SK-MEL-5 (cell line): ENCODE data around the gene PTEN. TPM values are rescaled to one million over a fixed set of nuclear protein-coding genes. Genes with fewer than 3 reads are reported as not detected.
"Not testable (repeated sequence)": the region's sequence is repeated elsewhere in the genome, so short reads cannot be mapped to it uniquely, and the experiment has no call there.

ENCODE experiments used
- DNase-seq: peaks from one replicate; pipeline ENCODE4 v3.0.0-alpha.2; 2016; ENCODE audit warnings: low read depth, low spot score
- in situ Hi-C: cut with HindIII; loops from 2 replicates; pipeline ENCODE4 v1.10.0; 2016; ENCODE audit warnings: low sequenced_read_pairs, high pct_unique_total_duplicates, low pct_unique_long_range_greater_than_20kb
- polyA plus RNA-seq, 2 experiments: library from polyadenylated mRNA; depleted of rRNA; stranded (reverse); fragments of >200 nt; gene quantifications; 2 replicates each; pipeline ENCODE4 v1.2.3, GENCODE V29; 2015
- total RNA-seq: library from RNA; depleted of rRNA; stranded (reverse); fragments of >200 nt; shearing (Covaris generic); gene quantifications from 2 replicates; pipeline ENCODE4 v1.2.3, GENCODE V29; 2014; rRNA removed

PTEN gene
- total RNA-seq = 52.4 and 55.5 TPM in 2 replicates
- polyA plus RNA-seq (2015; cell fraction: cytosol; rRNA removed) = 14.4 and 17.8 TPM in 2 replicates
- polyA plus RNA-seq (2015; cell fraction: nucleus; rRNA removed) = 16.4 and 22.6 TPM in 2 replicates

DNA sequence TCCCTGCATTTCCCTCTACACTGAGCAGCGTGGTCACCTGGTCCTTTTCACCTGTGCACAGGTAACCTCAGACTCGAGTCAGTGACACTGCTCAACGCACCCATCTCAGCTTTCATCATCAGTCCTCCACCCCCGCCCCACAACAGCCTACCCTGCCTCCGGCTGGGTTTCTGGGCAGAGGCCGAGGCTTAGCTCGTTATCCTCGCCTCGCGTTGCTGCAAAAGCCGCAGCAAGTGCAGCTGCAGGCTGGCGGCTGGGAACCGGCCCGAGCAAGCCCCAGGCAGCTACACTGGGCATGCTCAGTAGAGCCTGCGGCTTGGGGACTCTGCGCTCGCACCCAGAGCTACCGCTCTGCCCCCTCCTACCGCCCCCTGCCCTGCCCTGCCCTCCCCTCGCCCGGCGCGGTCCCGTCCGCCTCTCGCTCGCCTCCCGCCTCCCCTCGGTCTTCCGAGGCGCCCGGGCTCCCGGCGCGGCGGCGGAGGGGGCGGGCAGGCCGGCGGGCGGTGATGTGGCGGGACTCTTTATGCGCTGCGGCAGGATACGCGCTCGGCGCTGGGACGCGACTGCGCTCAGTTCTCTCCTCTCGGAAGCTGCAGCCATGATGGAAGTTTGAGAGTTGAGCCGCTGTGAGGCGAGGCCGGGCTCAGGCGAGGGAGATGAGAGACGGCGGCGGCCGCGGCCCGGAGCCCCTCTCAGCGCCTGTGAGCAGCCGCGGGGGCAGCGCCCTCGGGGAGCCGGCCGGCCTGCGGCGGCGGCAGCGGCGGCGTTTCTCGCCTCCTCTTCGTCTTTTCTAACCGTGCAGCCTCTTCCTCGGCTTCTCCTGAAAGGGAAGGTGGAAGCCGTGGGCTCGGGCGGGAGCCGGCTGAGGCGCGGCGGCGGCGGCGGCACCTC is at the start of gene PTEN, which contains the start of gene KLLN:
Gene PTEN (plus strand): TSS at position 573 of the 891 bp plus-strand sequence. CDS start 845 bp downstream, outside the sequence.
Gene KLLN (minus strand): TSS at position 481 of the 891 bp plus-strand sequence. CDS start 1,046 bp downstream, outside the sequence.
- peak; percentile 81 for DNase-seq
- in situ Hi-C loops = loop anchor here (25.0 kb wide), 1 partner anchor 374 kb away; no protein-coding TSS in a partner anchor

- DNase-seq = peak; percentile 12
- in situ Hi-C loops = no loop called here
These were observed 47.1 kb upstream of the PTEN start for GRCh38 chr10:87816163-87816897.

DNA sequence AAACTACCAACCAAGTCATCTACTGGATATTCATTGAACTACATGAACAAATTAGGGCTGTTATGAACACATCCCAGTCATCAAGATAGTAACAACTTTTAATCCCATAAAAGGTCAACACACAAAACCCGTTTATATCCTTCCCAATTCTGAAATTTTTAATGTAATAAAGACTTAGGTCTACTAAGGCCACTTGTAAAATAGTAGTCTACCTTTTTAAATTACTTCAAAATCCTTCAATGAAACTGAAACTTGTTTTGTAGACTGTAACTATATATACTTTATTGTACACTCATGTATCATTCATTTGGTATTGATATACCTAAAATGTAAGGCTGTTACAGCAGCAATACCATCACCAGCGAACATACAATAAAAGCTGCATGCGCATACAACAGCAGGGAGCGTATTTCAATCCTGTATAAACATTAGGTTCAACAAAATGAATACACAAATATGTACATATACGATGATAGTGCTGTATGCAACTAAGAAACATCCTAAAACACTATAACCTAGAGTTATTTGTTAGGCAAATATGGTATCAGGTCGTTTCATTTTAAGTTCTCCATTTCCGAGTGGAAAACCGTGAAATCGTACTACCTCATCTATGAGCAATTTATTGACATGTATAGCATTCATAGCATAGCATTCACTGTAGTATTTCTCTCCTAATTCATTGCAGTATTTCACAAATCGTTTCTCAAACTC is 46.4 kb upstream of the PTEN start:
- in situ Hi-C loops = no loop called here
- DNase-seq = peak; percentile 31

DNA sequence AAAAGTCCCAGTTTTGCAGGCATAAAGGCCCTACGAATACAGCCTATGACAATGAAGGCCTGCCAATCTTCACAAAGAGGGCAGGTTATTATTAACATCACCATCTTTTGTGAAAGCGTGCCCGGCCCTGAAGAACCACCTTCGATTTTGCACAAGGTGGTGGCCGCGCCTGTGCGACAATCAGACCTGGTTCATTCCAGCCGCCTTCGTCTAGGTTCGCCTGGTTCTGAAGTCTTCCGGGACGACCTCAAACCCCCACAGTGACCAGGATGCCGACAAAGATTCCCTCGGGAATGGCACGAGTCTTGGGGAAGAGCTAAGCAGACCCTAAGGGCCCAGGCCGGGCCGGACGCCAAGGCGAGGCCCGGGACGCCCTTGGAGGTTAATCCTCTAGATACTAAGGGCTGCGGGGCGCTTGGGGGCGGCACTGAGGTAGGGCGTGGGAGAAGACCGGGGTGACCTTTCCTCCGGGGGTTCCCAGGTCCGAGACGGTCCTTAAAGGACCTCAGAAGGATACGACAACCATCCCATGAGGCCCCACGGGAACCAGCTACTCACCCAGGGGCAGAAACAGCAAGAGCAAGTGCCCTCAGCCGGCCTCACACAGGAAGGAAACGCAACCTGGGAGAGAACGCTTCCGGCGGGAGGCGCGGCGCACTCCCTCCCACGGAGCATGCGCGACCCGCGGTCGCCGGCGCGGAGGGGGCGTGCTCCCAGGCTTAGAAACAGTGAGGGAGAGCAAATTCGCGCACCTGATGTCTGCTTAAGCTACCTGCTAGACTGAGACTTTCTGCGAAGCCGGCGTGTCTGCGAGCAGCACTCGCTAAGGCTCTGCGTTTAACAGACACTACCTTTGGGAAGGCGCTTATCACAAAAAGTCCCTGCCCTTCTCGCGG is 45.6 kb upstream of the PTEN start, which contains the start of gene ATAD1:
Gene ATAD1 (minus strand): TSS at position 618 of the 896 bp plus-strand sequence. CDS start 3,627 bp downstream, outside the sequence.
- in situ Hi-C loops = no loop called here
- peak; percentile 92 for DNase-seq

- in situ Hi-C loops = no loop called here
- peak; percentile 30 for DNase-seq
These were observed 44.7 kb upstream of the PTEN start for GRCh38 chr10:87818505-87819288.

GRCh38 chr10:87819289-87819585 is 44.2 kb upstream of the PTEN start:
- in situ Hi-C loops = no loop called here

GRCh38 chr10:87826653-87827052 is 36.8 kb upstream of the PTEN start:
- DNase-seq = no peak
- in situ Hi-C loops = no loop called here

More at GRCh38 chr10:87819289-87819585, 44.2 kb upstream of the PTEN start:
- no peak for DNase-seq

GRCh38 chr10:87827681-87828080 is 35.7 kb upstream of the PTEN start:
- in situ Hi-C loops = no loop called here
- DNase-seq = no peak

DNA sequence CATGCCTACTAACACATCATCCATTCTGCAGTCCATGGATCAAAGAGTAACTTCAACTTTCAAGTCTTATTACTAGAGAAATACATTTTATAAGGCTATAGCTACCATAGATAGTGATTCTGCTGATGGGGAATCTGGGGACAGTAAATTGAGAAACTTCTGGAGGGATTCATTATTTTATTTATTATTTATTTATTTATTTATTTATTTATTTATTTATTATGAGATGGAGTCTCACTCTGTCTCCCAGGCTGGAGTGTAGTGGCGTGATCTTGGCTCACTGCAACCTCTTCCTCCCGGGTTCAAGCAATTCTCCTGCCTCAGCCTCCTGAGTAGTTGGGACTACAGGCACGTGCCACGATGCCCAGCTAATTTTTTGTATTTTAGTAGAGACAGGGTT is 34.4 kb upstream of the PTEN start:
- DNase-seq, in situ Hi-C loops: not testable (repeated sequence)

- DNase-seq = peak; percentile 54
These were observed 33.3 kb upstream of the PTEN start for GRCh38 chr10:87829986-87830729.

DNA sequence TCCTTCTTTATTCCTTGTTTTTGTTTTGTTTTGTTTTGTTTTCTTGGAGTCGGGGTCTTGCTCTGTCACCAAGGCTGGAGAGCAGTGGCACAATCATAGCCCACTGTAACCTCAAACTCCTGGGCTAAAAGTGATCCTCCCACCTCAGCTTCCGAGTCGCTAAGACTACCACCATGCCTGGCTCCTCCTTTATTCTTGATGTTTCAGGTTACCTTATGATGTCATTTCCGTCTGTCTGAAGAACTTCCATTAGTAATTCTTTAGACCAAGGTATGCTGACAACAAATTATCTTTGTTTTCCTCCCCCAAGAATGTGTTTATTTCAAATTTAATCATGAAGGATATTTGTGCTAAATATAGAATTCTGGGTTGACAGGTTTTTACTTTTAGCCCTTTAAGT is 27.3 kb upstream of the PTEN start:
- no peak for DNase-seq
- in situ Hi-C loops = no loop called here

More at GRCh38 chr10:87829986-87830729, 33.3 kb upstream of the PTEN start:
- in situ Hi-C loops = no loop called here

DNA sequence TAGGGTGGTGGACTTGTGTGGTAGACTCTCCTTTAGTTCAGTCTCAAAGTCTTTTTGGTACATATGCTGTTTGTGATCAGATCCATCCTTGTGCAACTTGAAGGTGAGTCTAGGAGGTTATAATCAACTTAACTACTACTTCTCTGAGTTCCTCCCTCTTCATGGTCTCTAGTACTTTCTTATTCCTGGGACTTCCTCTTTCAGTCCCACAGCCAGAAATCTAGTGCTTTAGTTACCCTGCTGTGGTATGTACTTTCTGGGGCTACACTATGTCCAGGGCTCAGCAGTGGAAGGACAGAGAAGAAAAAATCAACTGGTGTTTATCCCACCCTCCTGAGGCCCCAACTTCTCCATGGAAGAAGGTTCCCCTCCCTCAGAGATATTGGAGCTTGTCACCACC is 26.0 kb upstream of the PTEN start:
- in situ Hi-C loops = no loop called here
- no peak for DNase-seq

GRCh38 chr10:87838650-87839049 is 24.8 kb upstream of the PTEN start:
- in situ Hi-C loops = no loop called here

DNA sequence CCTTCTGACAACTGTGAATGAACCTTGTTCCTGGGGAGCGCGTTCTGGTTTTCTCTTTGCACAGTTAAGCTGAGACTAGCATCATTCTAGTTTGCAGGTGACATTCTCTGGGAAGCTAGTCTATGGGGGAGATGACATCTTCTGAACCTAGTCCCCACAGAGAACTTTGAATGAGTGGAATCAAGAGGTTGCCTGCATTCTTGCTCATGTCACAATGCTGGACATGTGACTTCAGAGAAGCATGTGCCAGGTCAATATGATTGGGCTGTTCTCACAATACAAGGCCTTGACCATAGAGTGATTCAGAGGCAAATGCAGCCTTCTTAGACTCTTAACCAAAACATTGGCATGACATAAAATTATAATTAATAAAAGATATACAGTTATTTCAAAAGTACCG is 22.2 kb upstream of the PTEN start:
- no peak for DNase-seq
- in situ Hi-C loops = no loop called here

More at GRCh38 chr10:87838650-87839049, 24.8 kb upstream of the PTEN start:
- DNase-seq = no peak

GRCh38 chr10:87842220-87842641 is 21.2 kb upstream of the PTEN start:
- DNase-seq = no peak

More at GRCh38 chr10:87842220-87842641, 21.2 kb upstream of the PTEN start:
- in situ Hi-C loops = no loop called here
